SK-N-SH (cell line): Measurements from ENCODE around the gene CLDN16. TPM values are rescaled to one million over a fixed set of nuclear protein-coding genes. Genes with fewer than 3 reads are reported as not detected.

ENCODE experiments used
- CTCF ChIA-PET: fragments of 300-600, 350-600 bp; formaldehyde crosslinking; extraction: SDS; loops from one replicate; lab custom pipeline; 2021; lab: Yijun Ruan, JAX
- POLR2A ChIA-PET: fragments of 350-600 bp; sonication (Branson Sonifier 250); formaldehyde crosslinking; extraction: SDS; loops from one replicate; lab custom pipeline; 2020; ENCODE audit warnings: antibody characterized with exemption, inconsistent platforms; lab: Yijun Ruan, JAX
- DNase-seq: peaks from one replicate; pipeline ENCODE4 v3.0.0; 2012
- H2AFZ ChIP-seq: fragments of 200-600 bp; sonication (generic); 2 replicates; pipeline ENCODE4 v1.8.1; 2016; ENCODE audit warnings: antibody characterized with exemption, mild to moderate bottlenecking, low read depth
- H3F3A ChIP-seq: fragments of 200-600 bp; sonication (generic); replicated peaks from 2 replicates; pipeline ENCODE3; 2016; ENCODE audit warnings: antibody characterized with exemption, mild to moderate bottlenecking; ENCODE audit not compliant: insufficient read depth
- H3K27ac ChIP-seq, 2 experiments: fragments of 200-500 bp in 1 of 2; fragments of 200-600 bp in 1 of 2; sonication (Bioruptor generic) in 1 of 2; sonication (generic), shearing (Covaris generic) in 1 of 2; 2 replicates each; pipeline versions ENCODE4 v1.5.1 to v1.6.1; 2014 to 2016; ENCODE audit warnings: low read depth in 2 of 2, inconsistent platforms in 1 of 2, low read length in 1 of 2, mild to moderate bottlenecking in 1 of 2, mixed read lengths in 1 of 2
- H3K27me3 ChIP-seq: fragments of 200-600 bp; sonication (generic), shearing (Covaris generic); 2 replicates; pipeline ENCODE4 v1.6.1; 2016; ENCODE audit warnings: mixed run types; ENCODE audit not compliant: insufficient read depth
- H3K36me3 ChIP-seq, 2 experiments: fragments of 200-500 bp in 1 of 2; fragments of 200-600 bp in 1 of 2; sonication (Bioruptor generic) in 1 of 2; sonication (generic) in 1 of 2; replicated peaks in 1 of 2; 2 replicates each; pipeline versions ENCODE3 to v1.5.1; 2014 to 2016; ENCODE audit warnings: low read length in 1 of 2, mild to moderate bottlenecking in 1 of 2; ENCODE audit not compliant: insufficient read depth in 2 of 2, control insufficient read depth in 1 of 2
- H3K4me1 ChIP-seq, 2 experiments: fragments of 200-500 bp in 1 of 2; fragments of 200-600 bp in 1 of 2; sonication (Bioruptor generic) in 1 of 2; sonication (generic), shearing (Covaris generic) in 1 of 2; 2 replicates each; pipeline versions ENCODE4 v1.5.1 to v1.6.1; 2014 to 2016; ENCODE audit warnings: low read depth in 1 of 2, low read length in 1 of 2, mixed run types in 1 of 2; ENCODE audit not compliant: insufficient read depth in 2 of 2, control insufficient read depth in 1 of 2
- H3K4me2 ChIP-seq: fragments of 200-600 bp; sonication (generic), shearing (Covaris generic); 2 replicates; pipeline ENCODE4 v1.6.1; 2017; ENCODE audit warnings: mixed run types
- H3K4me3 ChIP-seq, 2 experiments: fragments of 200-500 bp in 1 of 2; fragments of 200-600 bp in 1 of 2; sonication (Bioruptor generic) in 1 of 2; sonication (generic), shearing (Covaris generic) in 1 of 2; 2 replicates each; pipeline versions ENCODE4 v1.5.1 to v1.8.1; 2014 to 2016; ENCODE audit warnings: low read depth in 2 of 2, inconsistent platforms in 1 of 2, low read length in 1 of 2, mild to moderate bottlenecking in 1 of 2, mixed read lengths in 1 of 2, moderate library complexity in 1 of 2
- H3K79me2 ChIP-seq: fragments of 200-600 bp; sonication (generic); 2 replicates; pipeline ENCODE4 v1.8.1; 2017; ENCODE audit warnings: mild to moderate bottlenecking; ENCODE audit not compliant: insufficient read depth
- H3K9ac ChIP-seq: fragments of 200-600 bp; sonication (generic); 2 replicates; pipeline ENCODE4 v1.6.1; 2017; ENCODE audit warnings: mixed run types
- H3K9me2 ChIP-seq: fragments of 200-600 bp; sonication (generic); 2 replicates; pipeline ENCODE4 v1.6.1; 2017; ENCODE audit warnings: mixed run types
- H3K9me3 ChIP-seq: fragments of 200-600 bp; sonication (generic); 2 replicates; pipeline ENCODE4 v1.6.1; 2017; ENCODE audit warnings: mixed run types, mild to moderate bottlenecking, moderate library complexity
- H4K20me1 ChIP-seq: fragments of 200-600 bp; sonication (generic); 2 replicates; pipeline ENCODE4 v1.6.1; 2017; ENCODE audit warnings: mild to moderate bottlenecking, mixed run types; ENCODE audit not compliant: insufficient read depth
- CHD2 ChIP-seq: fragments of 150-350 bp; IDR thresholded peaks from 2 replicates; pipeline ENCODE4 v1.6.1; 2018; ENCODE audit warnings: low read length; ENCODE audit not compliant: partially characterized antibody
- CTCF ChIP-seq: fragments of 200-600 bp; sonication (generic); IDR thresholded peaks from 2 replicates; pipeline ENCODE4 v1.6.1; 2017; ENCODE audit warnings: antibody characterized with exemption, mild to moderate bottlenecking, moderate library complexity
- GATA2 ChIP-seq: sonication (generic); formaldehyde crosslinking; IDR thresholded peaks from 2 replicates; pipeline ENCODE4 v1.5.0; 2020; ENCODE audit warnings: mild to moderate bottlenecking, missing genetic modification reagents
- MEF2A ChIP-seq: IDR thresholded peaks from 2 replicates; pipeline ENCODE4 v1.4.0; 2012; ENCODE audit warnings: low read depth, borderline replicate concordance
- MXI1 ChIP-seq: IDR thresholded peaks from 2 replicates; pipeline ENCODE4 v1.6.1; 2012; ENCODE audit warnings: mild to moderate bottlenecking, low read depth, low read length, improper control_type of control experiment
- NRF1 ChIP-seq: IDR thresholded peaks from 2 replicates; pipeline ENCODE4 v1.6.1; 2012; ENCODE audit warnings: low read depth, mild to moderate bottlenecking, low read length
- RAD21 ChIP-seq: IDR thresholded peaks from 2 replicates; pipeline ENCODE4 v1.6.1; 2012; ENCODE audit warnings: mild to moderate bottlenecking, low read length
- RCOR1 ChIP-seq: fragments of 150-350 bp; IDR thresholded peaks from 2 replicates; pipeline ENCODE4 v1.6.1; 2017; ENCODE audit warnings: antibody characterized with exemption, low read length
- RFX5 ChIP-seq: IDR thresholded peaks from 2 replicates; pipeline ENCODE4 v1.6.1; 2012; ENCODE audit warnings: mild to moderate bottlenecking, improper control_type of control experiment, low read length
- SIN3A ChIP-seq: IDR thresholded peaks from 2 replicates; pipeline ENCODE4 v1.6.1; 2012; ENCODE audit warnings: low read depth, mild to moderate bottlenecking, low read length, moderate library complexity, borderline replicate concordance
- SMC3 ChIP-seq: IDR thresholded peaks from 2 replicates; pipeline ENCODE4 v1.6.1; 2012; ENCODE audit warnings: low read depth, low read length, improper control_type of control experiment
- TCF12 ChIP-seq: IDR thresholded peaks from 2 replicates; pipeline ENCODE4 v1.4.0; 2012
- TEAD4 ChIP-seq: IDR thresholded peaks from 2 replicates; pipeline ENCODE4 v1.4.0; 2012; ENCODE audit warnings: mild to moderate bottlenecking, borderline replicate concordance; ENCODE audit not compliant: insufficient read depth
- USF1 ChIP-seq: IDR thresholded peaks from 2 replicates; pipeline ENCODE4 v1.4.0; 2012; ENCODE audit warnings: low read depth, borderline replicate concordance
- USF2 ChIP-seq: fragments of 150-350 bp; IDR thresholded peaks from 2 replicates; pipeline ENCODE4 v1.6.1; 2017; ENCODE audit warnings: antibody characterized with exemption, low read length, low read depth, borderline replicate concordance
- WGBS: methylation state at CpG from one replicate; pipeline ENCODE4 v1.1.6; 2017; ENCODE audit warnings: low lambda C conversion rate; 5-methylcytosine and 5-hydroxymethylcytosine counted together
- polyA plus RNA-seq, 3 experiments: library from polyadenylated mRNA; depleted of rRNA; stranded (reverse); fragments of >200 nt; gene quantifications; 2 replicates each; pipeline ENCODE4 v1.2.3, GENCODE V29; 2012

Gene CLDN16
- polyA plus RNA-seq, 1 of the 3 experiments (the other 2 are of a cell fraction) = 0.02 TPM

DNA sequence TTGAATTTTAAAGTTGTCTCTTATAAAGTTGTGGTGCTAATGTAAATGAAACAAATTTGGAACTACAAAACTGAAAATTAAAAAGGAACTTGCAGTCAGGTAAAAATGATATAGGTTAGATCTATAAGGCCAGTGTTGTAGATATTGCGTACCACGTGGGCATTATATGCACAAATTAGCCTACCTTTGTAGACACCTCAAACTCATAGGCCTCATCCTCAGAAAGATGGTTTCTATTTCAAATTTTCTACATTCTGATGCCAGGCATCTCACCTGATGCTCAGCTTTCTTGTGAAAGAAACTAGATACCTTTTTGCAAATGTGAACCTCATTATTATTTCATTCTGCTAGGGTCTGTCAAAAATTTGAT, 36.1 kb downstream of the CLDN16 start:
- no peaks in the 10 kb centered on the region for H3F3A ChIP-seq
- no peaks in the 10 kb centered on the region for H3K79me2 ChIP-seq
- H3K27me3 ChIP-seq = peaks cover 6% of the 10 kb centered on the region; the same call in 1 of the 2 replicates
- CTCF ChIA-PET = interaction anchor here (0.9 to 5.0 kb wide), 6 partner anchors 10 to 462 kb away, joined by 3 to 23 read pairs (median 4); no protein-coding TSS in a partner anchor
- no peaks in the 10 kb centered on the region for H4K20me1 ChIP-seq
- H3K27ac ChIP-seq = no peak overlapping the region
- H3K36me3 ChIP-seq = no peaks in the 10 kb centered on the region
- POLR2A ChIA-PET = no interaction called here
- H2AFZ ChIP-seq = no peak overlapping the region
- H3K9me3 ChIP-seq = no peaks in the 10 kb centered on the region
- H3K9ac ChIP-seq = no peak overlapping the region
- DNase-seq = no peak
- no peak overlapping the region for H3K4me2 ChIP-seq
- H3K4me3 ChIP-seq = no peak overlapping the region
- no peaks in the 10 kb centered on the region for H3K4me1 ChIP-seq
- H3K9me2 ChIP-seq = no peaks in the 10 kb centered on the region
- TF ChIP-seq SIN3A (no peak), RFX5 (no peak), TEAD4 (no peak), RAD21 (no peak), USF1 (no peak), CTCF (no peak), CHD2 (no peak), GATA2 (CRISPR knock-in tag) (no peak), NRF1 (no peak), MEF2A (no peak), TCF12 (no peak), SMC3 (no peak), MXI1 (no peak), USF2 (no peak), RCOR1 (no peak)
- 3% methylated on average over 2 of the region's 2 CpGs for WGBS
